ENCODE data around the gene MAP3K13.
A peak's percentile ranks its signal among the peaks of the same experiment; 100 is the strongest.
"Not testable (repeated sequence)": the region's sequence is repeated elsewhere in the genome, so short reads cannot be mapped to it uniquely, and the experiment has no call there.

Gene MAP3K13

GRCh38 chr3:185397676-185398075 lies 34.7 kb downstream of the MAP3K13 start:
- no peak for DNase-seq (ENCODE audit: low spot score)

DNA sequence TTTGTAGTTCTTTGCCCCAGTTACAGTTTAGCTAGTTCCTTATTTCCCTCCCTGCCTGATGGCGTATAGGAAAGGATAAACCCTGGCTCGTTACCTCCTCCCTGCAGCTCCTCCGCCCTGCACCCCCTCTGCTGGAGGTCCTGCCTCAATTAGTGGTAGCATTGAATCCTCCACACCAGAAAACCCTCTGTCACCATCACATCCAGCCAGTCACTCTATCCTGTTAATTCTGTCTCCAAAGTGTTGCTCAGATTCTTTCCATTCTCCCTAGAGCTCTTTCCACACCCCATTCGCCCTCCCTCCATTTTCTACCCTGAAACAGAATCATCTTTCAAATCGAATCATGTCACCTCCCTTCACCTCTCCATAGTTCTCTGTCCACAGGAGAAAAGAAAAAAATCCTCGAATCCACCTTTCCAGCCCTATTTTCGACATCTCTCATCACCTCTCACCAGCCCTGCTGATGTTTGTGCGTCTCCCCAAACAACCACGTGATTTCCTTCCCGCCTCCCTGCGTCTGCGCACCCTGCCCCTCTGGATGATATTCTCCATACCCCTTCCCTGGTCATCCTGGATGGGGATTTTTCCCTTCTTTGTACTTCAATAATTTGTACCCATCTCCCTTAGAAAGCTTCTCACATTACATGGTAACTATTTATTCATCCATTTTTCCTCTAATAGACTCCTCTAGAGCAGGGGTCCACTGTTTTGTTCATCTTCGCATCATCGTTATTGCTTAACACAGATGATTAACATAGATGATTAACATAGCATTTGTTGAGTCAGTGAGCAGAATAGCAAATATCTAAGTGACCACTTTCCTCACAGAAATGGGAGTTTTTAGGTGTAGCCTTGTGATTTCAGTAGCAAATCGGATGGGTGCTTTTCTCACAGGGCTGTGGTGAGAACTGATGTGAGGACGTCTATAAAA lies 37.1 kb downstream of the MAP3K13 start:
- DNase-seq (ENCODE audit: low spot score): no peak

DNA sequence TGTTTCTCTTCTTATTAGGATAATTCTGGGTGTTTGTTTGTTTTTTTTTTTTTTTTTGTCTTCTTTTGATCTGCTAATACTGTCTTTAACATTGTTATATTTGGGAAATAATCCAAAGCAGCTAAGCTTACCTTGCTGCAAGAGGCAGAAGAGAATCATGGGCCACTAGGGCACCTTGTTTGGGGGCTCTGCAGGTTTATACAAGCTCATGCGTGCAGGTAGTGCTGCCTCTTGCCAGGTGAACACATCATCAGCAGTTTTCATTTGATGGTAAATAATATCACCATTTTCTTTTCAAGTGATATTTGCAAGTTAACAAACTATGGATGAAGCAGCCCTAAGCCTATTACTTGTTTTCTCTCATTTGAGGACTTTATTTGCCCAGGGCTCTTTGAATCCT lies 37.9 kb downstream of the MAP3K13 start:
- no peak for DNase-seq (ENCODE audit: low spot score)

DNA sequence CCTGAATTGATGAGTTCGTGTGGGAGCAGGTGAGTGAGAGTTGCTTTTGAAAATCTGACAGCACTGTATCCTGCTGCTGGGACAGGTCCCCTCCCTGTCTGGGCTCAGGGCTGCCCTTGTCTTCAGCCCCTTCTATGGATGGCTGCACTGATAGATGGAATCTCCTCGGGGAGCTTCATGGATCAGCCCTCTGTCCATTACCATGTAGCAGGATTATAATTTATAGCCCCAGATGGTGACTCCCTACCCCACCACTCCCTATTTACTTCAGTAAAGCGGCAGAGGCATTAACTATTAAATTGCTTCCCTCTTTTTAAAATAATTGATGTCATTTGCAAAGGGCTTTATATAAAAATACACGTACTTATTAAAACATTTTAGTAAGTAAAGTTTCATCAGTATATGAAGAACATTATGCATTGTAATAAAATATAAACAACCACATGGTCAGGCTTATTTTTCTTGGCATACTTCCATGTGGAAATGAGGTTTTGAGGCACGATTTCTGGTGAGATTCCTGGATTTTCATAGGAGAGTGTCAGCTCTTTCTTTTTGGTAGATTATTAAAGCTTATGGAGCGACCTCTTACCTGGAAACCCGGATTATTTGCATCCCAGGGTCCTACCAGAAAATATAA lies 38.5 kb downstream of the MAP3K13 start:
- DNase-seq (ENCODE audit: low spot score): no peak

- no peak for DNase-seq (ENCODE audit: low spot score)
Observed at GRCh38 chr3:185402561-185402960, 39.6 kb downstream of the MAP3K13 start.

GRCh38 chr3:185403002-185403401 lies 40.1 kb downstream of the MAP3K13 start:
- no peak for DNase-seq (ENCODE audit: low spot score)

GRCh38 chr3:185405243-185405642 lies 42.3 kb downstream of the MAP3K13 start:
- DNase-seq (ENCODE audit: low spot score): no peak

DNA sequence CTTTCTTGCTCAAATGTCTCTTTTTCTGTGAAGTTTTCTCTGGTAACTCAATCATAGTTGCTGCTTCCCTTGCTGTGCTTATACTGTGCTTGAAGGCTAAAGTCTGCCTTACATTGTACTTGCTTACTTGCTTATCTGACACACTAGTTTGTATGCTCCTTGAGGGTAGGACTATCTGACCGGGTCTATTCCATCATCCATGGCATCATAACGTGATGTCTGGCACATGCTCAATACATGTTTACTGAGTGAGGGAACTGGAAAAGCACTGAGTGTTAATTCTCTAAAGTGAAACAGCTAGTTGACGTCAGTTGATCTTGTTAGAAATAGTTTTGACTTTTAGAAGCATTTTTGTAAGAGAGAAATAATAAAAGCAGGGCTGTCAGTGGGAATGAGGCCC lies 42.7 kb downstream of the MAP3K13 start:
- DNase-seq (ENCODE audit: low spot score): no peak

DNA sequence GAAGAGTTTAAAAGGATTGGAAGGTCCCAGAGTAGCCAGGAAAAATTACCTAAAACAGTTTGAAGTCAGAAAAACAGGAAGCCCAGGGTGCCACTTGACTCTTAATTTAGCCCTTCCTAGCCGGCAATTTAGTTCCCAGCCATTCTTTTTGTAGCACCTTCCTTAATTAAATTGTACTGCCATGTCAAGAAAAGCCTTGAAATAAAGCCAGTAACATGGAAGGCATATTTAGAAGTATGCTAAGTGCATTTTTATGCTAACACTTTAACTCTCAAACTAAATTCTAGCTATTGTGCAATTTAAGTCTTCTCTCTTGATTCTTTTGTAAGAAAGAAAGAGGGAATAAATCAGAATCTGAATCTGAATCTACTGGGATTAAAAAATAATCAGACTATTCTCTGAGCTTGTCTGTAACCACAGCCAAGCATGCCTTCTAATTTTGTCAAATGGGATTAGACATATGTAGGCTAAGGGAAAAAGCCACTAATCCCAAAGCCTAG lies 43.2 kb downstream of the MAP3K13 start:
- DNase-seq (ENCODE audit: low spot score): no peak

DNA sequence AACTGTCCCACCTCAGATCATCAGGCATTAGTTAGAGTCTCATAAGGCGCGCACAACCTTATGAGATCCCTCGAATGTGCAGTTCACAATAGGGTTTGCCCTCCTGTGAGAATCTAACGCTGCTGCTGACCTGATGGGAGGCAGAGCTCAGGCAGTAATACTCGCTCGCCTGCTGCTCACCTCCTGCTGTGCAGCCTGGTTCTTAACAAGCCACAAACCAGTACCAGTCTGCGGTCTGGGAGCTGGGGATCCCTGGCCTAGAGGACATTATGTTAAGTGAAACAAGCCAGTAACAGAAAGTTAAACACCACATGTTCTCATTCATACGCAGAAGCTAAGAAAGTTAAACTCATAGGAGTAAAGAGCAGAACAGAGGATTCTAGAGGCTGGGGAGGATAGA lies 47.0 kb downstream of the MAP3K13 start:
- DNase-seq (ENCODE audit: low spot score): no peak

GRCh38 chr3:185411133-185411532 lies 48.2 kb downstream of the MAP3K13 start:
- DNase-seq (ENCODE audit: low spot score): no peak

- no peak for DNase-seq (ENCODE audit: low spot score)
Observed at GRCh38 chr3:185416513-185416912, 53.6 kb downstream of the MAP3K13 start.

DNA sequence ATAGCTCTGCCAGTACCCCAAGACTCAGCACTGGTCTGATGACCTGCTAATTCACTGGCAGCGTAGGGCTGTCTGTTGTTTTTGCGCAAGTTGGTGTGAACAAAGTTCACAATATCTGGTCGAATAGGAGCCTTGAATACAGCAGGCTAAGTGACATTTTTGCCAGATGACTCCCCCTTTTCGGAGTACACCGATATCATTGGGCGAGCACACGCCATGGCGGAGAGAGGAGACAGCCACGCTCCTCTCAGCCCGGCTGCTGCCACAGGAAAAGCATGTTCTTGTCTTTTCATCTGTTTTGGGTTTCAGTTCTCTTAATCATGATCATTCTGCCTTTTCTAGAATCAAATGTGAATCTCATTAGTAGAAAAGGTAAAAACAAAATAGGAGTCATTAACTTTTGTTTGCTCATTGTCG lies 55.6 kb downstream of the MAP3K13 start:
- DNase-seq (ENCODE audit: low spot score): not testable (repeated sequence)

- no peak for DNase-seq (ENCODE audit: low spot score)
Observed at GRCh38 chr3:185420762-185421161, 57.8 kb downstream of the MAP3K13 start.

GRCh38 chr3:185421577-185422232 lies 58.8 kb downstream of the MAP3K13 start:
- DNase-seq (ENCODE audit: low spot score): no peak

DNA sequence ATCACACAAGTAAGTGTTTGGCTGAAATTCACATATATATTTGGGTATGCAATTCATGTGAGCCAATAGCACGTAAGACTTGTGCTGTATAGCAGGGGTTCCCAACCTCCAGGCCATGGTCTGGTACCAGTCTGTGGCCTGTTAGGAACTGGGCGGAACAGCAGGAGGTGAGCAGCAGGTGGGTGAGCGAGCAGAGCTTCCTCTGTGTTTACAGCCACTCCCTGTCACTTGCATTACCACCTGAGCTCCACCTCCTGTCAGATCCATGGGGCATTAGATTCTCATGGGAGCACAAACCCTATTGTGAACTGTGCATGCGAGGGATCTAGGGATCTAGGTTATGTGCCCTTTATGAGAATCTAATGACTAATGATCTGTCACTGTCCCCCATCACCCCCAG lies 59.7 kb downstream of the MAP3K13 start:
- DNase-seq (ENCODE audit: low spot score): no peak

DNA sequence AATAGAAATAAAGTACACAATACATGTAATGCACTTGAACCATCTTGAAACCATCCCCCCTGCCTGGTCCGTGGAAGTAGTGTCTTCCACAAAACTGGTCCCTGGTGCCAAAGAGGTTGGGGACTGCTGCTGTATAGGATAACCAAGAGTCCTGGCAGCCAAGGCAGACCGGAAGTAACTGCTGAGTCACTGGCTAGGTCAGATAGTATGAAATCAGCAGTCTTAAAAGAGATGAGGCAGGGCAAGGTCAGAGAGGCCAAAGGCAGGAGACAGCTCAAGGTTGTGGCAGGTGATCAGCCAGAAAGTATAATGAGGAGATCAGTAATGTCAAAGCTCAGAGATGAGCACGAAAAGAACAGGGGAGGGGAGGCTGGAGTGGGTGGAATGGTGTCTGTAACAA lies 60.2 kb downstream of the MAP3K13 start:
- no peak for DNase-seq (ENCODE audit: low spot score)

DNA sequence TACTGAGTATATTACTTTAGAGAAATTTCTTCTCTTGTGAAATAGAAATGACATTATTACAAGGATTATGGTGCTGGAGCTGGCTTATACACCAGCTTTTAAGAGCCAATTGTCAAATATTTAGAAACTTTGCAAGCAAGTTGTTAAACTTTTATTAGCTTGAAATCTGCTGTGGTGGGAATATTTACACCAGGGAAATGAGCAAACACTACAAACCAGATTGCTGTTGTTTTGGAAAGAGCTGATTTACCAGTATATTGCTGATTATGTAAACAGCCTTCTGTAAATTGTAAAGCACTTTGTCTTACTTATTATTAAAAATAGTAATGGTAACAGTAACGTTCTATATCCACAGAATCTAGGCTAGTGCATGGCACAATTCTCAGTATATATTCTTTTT lies 61.5 kb downstream of the MAP3K13 start:
- DNase-seq (ENCODE audit: low spot score): no peak

DNA sequence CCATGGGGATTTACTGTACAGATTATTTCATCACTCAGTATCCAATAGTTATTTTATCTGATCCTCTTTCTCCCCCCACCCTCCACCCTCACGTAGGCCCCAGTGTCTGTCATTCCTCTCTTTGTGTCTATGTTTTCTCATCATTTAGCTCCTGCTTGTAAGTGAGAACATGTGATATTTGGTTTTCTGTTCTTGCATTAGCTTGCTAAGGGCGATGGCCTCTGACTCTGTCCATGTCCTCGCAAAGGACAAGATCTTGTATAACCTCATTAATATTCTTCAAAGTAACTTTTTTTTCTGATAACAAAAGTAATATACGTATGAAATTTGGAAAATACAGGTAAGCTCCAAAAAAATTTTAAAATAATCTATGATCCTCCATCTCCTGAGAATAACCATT lies 67.4 kb downstream of the MAP3K13 start:
- no peak for DNase-seq (ENCODE audit: low spot score)

DNA sequence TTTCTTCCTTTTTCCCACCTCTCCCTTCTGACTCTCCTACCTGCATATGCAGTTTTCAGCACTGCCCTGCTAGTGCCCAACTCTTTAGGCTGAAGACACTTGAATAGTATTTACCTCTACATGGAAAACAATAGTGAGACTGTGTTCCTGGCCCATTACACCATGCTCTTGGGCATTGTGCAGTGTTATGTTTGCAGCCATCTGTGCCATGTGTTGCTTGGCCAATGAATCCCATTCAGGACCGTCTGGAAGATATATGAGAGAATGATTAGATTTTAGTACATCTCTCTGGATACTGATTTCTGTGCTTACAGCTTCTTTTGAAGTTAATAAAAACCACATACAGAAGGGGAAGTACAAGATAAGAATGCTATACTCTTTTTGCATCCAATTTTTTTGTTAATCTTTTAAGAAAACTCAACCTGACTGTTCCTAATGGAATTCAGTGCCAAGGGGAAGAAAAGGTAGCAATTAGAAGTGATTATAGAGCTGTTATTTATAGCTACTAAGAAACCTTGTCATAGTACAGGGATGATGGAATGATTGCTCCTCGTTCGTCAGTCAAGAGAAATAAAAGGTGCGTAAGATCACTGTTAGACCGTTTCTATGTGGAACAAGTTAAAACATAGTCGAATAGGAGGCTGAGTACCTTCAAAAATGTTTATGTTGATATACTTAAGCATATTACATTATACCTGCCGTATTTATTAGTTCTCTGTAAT lies 77.0 kb downstream of the MAP3K13 start:
- DNase-seq (ENCODE audit: low spot score): peak; percentile 70

GRCh38 chr3:185442031-185442430 lies 79.1 kb downstream of the MAP3K13 start:
- DNase-seq (ENCODE audit: low spot score): no peak

- no peak for DNase-seq (ENCODE audit: low spot score)
Observed at GRCh38 chr3:185444329-185444728, 81.4 kb downstream of the MAP3K13 start.
